Loucy (cell line): ENCODE measurements around the gene SLCO2A1.

Experiments
- H2AFZ ChIP-seq: fragments of 200-600 bp; sonication (generic); 2 replicates; pipeline ENCODE4 v1.6.0; 2016; ENCODE audit warnings: antibody characterized with exemption, mild to moderate bottlenecking, low read length, moderate library complexity
- H3F3A ChIP-seq: fragments of 200-600 bp; 2 replicates; pipeline ENCODE4 v1.6.0; 2016; ENCODE audit warnings: antibody characterized with exemption, low read depth, mild to moderate bottlenecking
- H3K27me3 ChIP-seq: fragments of 200-600 bp; sonication (generic); 2 replicates; pipeline ENCODE4 v1.6.1; 2014; ENCODE audit warnings: low read length, mild to moderate bottlenecking; ENCODE audit not compliant: insufficient read depth, poor library complexity, severe bottlenecking
- H3K36me3 ChIP-seq: fragments of 200-600 bp; sonication (generic); 2 replicates; pipeline ENCODE4 v1.6.1; 2016; ENCODE audit warnings: low read length; ENCODE audit not compliant: insufficient read depth
- H3K4me1 ChIP-seq: fragments of 200-600 bp; sonication (generic); 2 replicates; pipeline ENCODE4 v1.5.1; 2014; ENCODE audit warnings: low read length, mild to moderate bottlenecking; ENCODE audit not compliant: insufficient read depth, poor library complexity, severe bottlenecking
- H3K4me2 ChIP-seq: fragments of 200-600 bp; sonication (generic); 2 replicates; pipeline ENCODE4 v1.6.0; 2014; ENCODE audit warnings: antibody characterized with exemption, low read length, low read depth, mild to moderate bottlenecking; ENCODE audit not compliant: poor library complexity, severe bottlenecking
- H3K4me3 ChIP-seq: fragments of 200-600 bp; sonication (generic); 2 replicates; pipeline ENCODE4 v1.5.1; 2014; ENCODE audit warnings: low read length, mild to moderate bottlenecking, mixed read lengths; ENCODE audit not compliant: poor library complexity, severe bottlenecking
- H3K79me2 ChIP-seq: fragments of 200-600 bp; sonication (generic); 2 replicates; pipeline ENCODE4 v1.6.1; 2014; ENCODE audit warnings: low read length; ENCODE audit not compliant: insufficient read depth
- H3K9ac ChIP-seq: fragments of 200-600 bp; sonication (generic); 2 replicates; pipeline ENCODE4 v1.6.0; 2014; ENCODE audit warnings: mild to moderate bottlenecking, low read depth, low read length, moderate library complexity; ENCODE audit not compliant: poor library complexity, severe bottlenecking
- H3K9me2 ChIP-seq: fragments of 200-600 bp; sonication (generic); replicated peaks from 2 replicates; pipeline ENCODE4 v1.6.1; 2016; ENCODE audit warnings: low read depth, low read length, mixed read lengths
- H3K9me3 ChIP-seq: fragments of 200-600 bp; sonication (generic); 2 replicates; pipeline ENCODE4 v1.6.1; 2014; ENCODE audit warnings: mild to moderate bottlenecking, antibody characterized with exemption, low read length, low read depth; ENCODE audit not compliant: insufficient read depth
- H4K20me1 ChIP-seq: fragments of 200-600 bp; sonication (generic); 2 replicates; pipeline ENCODE4 v1.6.0; 2014; ENCODE audit warnings: antibody characterized with exemption, low read length, mild to moderate bottlenecking; ENCODE audit not compliant: insufficient read depth, poor library complexity, severe bottlenecking
- EZH2phosphoT487 ChIP-seq: fragments of 200-600 bp; IDR thresholded peaks from 2 replicates; pipeline ENCODE4 v1.6.1; 2018; ENCODE audit warnings: antibody characterized with exemption, mild to moderate bottlenecking, moderate library complexity, borderline replicate concordance
- TF ChIP-seq, protein P1 (sequence below): fragments of 200-600 bp; sonication (generic); conservative IDR thresholded peaks from 2 replicates; pipeline ENCODE4 v1.5.1; 2014; ENCODE audit warnings: mild to moderate bottlenecking, antibody characterized with exemption, low read length

SLCO2A1 gene

DNA sequence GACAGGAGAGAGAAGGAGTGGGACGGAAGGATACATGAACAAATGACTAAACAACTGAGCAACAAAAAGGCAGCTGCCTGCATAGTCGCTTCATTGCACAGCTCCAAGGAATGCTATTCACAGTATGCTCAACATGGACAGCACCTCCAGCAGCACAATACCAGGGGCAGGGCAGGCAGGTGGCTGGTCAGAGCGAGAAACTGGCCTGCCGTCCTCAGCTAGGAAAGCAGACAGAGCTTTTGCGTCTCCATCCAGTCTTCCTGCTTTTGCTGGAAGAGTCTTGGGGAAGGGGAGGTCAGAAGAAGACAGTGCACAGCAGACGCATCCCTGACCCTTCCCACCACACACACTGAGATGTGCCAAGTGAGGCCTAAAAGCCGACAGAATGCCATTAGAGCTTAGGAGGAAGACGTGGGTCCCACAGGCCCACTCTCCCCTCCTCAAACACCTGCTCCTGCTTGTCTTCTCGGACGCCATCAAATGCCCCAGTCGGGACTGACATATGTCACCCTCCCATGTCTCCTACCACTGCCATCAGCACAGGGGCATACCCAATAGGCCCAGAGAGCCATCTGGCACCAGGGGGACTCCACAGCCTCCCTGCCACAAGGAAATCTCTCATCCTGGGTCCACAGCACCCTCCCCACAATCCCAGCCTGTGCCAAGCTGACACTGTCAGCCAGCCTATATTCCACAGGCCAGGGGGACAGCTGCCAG, 137.9 kb downstream of the SLCO2A1 start:
- Histone ChIP-seq H3K4me2 (no peak overlapping the region), H3K36me3 (no peaks in the 10 kb centered on the region), H2AFZ (no peak overlapping the region), H3K4me3 (no peak overlapping the region), H3K9me3 (no peaks in the 10 kb centered on the region), H3K9ac (no peak overlapping the region), H4K20me1 (no peaks in the 10 kb centered on the region), H3K9me2 (no peaks in the 10 kb centered on the region), H3F3A (no peaks in the 10 kb centered on the region), H3K79me2 (no peaks in the 10 kb centered on the region), H3K4me1 (no peaks in the 10 kb centered on the region), H3K27me3 (peaks cover 12% of the 10 kb centered on the region)
- no peak for TF ChIP-seq EZH2phosphoT487
- TF ChIP-seq, protein P1, sequence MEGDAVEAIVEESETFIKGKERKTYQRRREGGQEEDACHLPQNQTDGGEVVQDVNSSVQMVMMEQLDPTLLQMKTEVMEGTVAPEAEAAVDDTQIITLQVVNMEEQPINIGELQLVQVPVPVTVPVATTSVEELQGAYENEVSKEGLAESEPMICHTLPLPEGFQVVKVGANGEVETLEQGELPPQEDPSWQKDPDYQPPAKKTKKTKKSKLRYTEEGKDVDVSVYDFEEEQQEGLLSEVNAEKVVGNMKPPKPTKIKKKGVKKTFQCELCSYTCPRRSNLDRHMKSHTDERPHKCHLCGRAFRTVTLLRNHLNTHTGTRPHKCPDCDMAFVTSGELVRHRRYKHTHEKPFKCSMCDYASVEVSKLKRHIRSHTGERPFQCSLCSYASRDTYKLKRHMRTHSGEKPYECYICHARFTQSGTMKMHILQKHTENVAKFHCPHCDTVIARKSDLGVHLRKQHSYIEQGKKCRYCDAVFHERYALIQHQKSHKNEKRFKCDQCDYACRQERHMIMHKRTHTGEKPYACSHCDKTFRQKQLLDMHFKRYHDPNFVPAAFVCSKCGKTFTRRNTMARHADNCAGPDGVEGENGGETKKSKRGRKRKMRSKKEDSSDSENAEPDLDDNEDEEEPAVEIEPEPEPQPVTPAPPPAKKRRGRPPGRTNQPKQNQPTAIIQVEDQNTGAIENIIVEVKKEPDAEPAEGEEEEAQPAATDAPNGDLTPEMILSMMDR, result no peak

DNA sequence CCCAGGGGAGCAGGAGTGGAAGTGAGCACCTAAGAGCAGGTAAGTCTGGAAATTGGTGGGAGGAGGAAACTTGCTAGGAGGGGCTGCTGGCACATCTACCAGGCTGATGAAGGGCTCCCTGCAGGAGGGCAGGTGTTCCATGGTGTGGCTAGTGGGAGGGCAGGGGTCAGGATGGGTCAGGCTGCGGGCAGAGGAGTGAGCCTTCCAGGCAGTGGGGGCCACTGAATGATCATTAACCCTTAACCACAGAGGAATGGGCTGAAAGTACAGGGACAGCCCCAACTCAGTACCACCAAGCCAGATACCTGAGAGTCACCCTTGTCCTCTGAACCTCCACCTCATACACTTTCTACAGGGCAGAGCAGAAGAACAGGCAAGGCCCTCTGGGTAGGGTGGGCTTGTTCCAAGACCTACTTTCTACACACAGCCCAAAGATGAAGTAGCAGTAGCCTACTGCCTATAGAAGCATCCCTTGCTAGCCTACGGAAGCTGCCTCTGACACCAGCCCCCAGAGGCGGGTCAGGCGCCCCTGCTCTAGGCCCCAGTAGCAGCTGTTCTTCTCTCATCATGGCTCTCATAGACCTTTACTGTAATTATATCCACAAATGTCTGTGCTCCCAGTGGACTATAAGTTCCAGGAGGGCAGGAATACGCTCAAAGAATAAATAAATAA, 138.6 kb downstream of the SLCO2A1 start:
- no peak overlapping the region for H3K4me2 ChIP-seq
- H3K9ac ChIP-seq, result no peak overlapping the region
- H4K20me1 ChIP-seq, result no peaks in the 10 kb centered on the region
- TF ChIP-seq EZH2phosphoT487, result no peak
- TF ChIP-seq, protein P1, result no peak
- no peak overlapping the region for H2AFZ ChIP-seq
- H3K79me2 ChIP-seq, result no peaks in the 10 kb centered on the region
- H3K9me3 ChIP-seq, result no peaks in the 10 kb centered on the region
- H3K4me3 ChIP-seq, result no peak overlapping the region
- no peaks in the 10 kb centered on the region for H3K9me2 ChIP-seq
- peaks cover 10% of the 10 kb centered on the region for H3K27me3 ChIP-seq
- H3K36me3 ChIP-seq, result no peaks in the 10 kb centered on the region
- H3K4me1 ChIP-seq, result no peaks in the 10 kb centered on the region
- H3F3A ChIP-seq, result no peaks in the 10 kb centered on the region

DNA sequence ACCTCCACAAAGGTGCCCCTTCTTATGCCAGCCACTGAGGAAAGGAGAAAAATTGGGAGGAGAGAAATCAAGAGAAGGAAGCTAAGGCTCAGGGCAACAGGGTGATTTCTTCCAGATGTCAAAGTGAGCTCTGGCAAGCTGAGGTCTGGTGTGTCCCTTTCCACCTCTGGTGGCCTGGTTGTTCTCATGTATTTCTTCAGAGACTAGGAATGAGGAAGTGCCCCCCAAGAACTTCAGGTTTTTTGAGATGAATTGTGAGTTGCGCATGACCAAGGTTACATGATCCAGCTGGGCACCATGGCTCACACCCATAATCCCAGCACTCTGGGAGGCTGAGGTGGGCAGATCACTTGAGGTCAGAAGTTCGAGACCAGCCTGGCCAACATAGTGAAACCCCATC, 139.7 kb downstream of the SLCO2A1 start:
- Histone ChIP-seq H3K9ac (no peak overlapping the region), H3K9me3 (no peaks in the 10 kb centered on the region), H3K79me2 (no peaks in the 10 kb centered on the region), H3F3A (no peaks in the 10 kb centered on the region), H3K36me3 (no peaks in the 10 kb centered on the region), H3K9me2 (no peaks in the 10 kb centered on the region), H3K27me3 (no peaks in the 10 kb centered on the region), H4K20me1 (no peaks in the 10 kb centered on the region), H3K4me2 (no peak overlapping the region), H2AFZ (no peak overlapping the region), H3K4me3 (no peak overlapping the region), H3K4me1 (no peaks in the 10 kb centered on the region)
- TF ChIP-seq EZH2phosphoT487, result no peak
- TF ChIP-seq, protein P1, result no peak
